GM23338 (cell line): ENCODE measurements around the gene PXMP2. TPM values are rescaled to one million over a fixed set of nuclear protein-coding genes. Genes with fewer than 3 reads are reported as not detected.

ENCODE experiments used
- ATAC-seq: fragments of 200-7000 bp; cut with Tn5 transposase; 3 replicates; pipeline ENCODE4 v1.9.1; 2020
- DNase-seq: peaks from one replicate; pipeline ENCODE4 v3.0.0-alpha.2; 2015; ENCODE audit warnings: low spot score
- H2AFZ ChIP-seq: fragments of 200-600 bp; sonication (generic); 2 replicates; pipeline ENCODE4 v1.8.0; 2016; ENCODE audit warnings: antibody characterized with exemption, mild to moderate bottlenecking, moderate library complexity
- H3F3A ChIP-seq: fragments of 200-600 bp; sonication (generic); replicated peaks from 2 replicates; pipeline ENCODE4 v1.8.0; 2017; ENCODE audit warnings: antibody characterized with exemption, mixed run types, low read depth
- H3K27ac ChIP-seq: fragments of 200-600 bp; sonication (generic); 2 replicates; pipeline ENCODE4 v1.6.1; 2016; ENCODE audit warnings: low read depth
- H3K27me3 ChIP-seq: fragments of 200-600 bp; sonication (generic); 2 replicates; pipeline ENCODE4 v1.8.0; 2016; ENCODE audit warnings: mild to moderate bottlenecking, mixed run types, moderate library complexity; ENCODE audit not compliant: insufficient read depth
- H3K36me3 ChIP-seq: fragments of 200-600 bp; sonication (generic); 2 replicates; pipeline ENCODE4 v1.8.0; 2016; ENCODE audit warnings: mild to moderate bottlenecking; ENCODE audit not compliant: insufficient read depth
- H3K4me1 ChIP-seq: fragments of 200-600 bp; sonication (generic); 2 replicates; pipeline ENCODE4 v1.8.0; 2016; ENCODE audit warnings: mild to moderate bottlenecking, moderate library complexity; ENCODE audit not compliant: insufficient read depth
- H3K4me2 ChIP-seq: fragments of 200-600 bp; sonication (generic); 2 replicates; pipeline ENCODE4 v1.7.1; 2017; ENCODE audit warnings: mixed run types
- H3K4me3 ChIP-seq: fragments of 200-600 bp; sonication (generic); 2 replicates; pipeline ENCODE4 v1.6.1; 2016; ENCODE audit warnings: mixed run types
- H3K79me2 ChIP-seq: fragments of 200-600 bp; sonication (generic); replicated peaks from 2 replicates; pipeline ENCODE4 v1.8.0; 2017; ENCODE audit warnings: mild to moderate bottlenecking; ENCODE audit not compliant: insufficient read depth
- H3K9me2 ChIP-seq: fragments of 200-600 bp; sonication (generic); 2 replicates; pipeline ENCODE4 v1.8.0; 2017; ENCODE audit not compliant: insufficient read depth
- H4K20me1 ChIP-seq: fragments of 200-600 bp; sonication (generic); replicated peaks from 2 replicates; pipeline ENCODE4 v1.8.0; 2017; ENCODE audit warnings: mild to moderate bottlenecking; ENCODE audit not compliant: insufficient read depth
- H3K27ac Mint-ChIP-seq: 2 replicates; pipeline ENCODE4 v1.8.0; 2020; ENCODE audit warnings: inconsistent platforms, mild to moderate bottlenecking, moderate library complexity, mixed read lengths
- H3K27me3 Mint-ChIP-seq: 3 replicates; pipeline ENCODE4 v1.8.0; 2022; ENCODE audit warnings: low read depth, mild to moderate bottlenecking, moderate library complexity, mixed read lengths, inconsistent platforms; ENCODE audit not compliant: insufficient read depth, poor library complexity
- H3K36me3 Mint-ChIP-seq: 3 replicates; pipeline ENCODE4 v1.8.0; 2021; ENCODE audit warnings: low read depth, mild to moderate bottlenecking, inconsistent platforms, moderate library complexity, mixed read lengths
- H3K4me1 Mint-ChIP-seq: 3 replicates; pipeline ENCODE4 v1.8.0; 2020; ENCODE audit warnings: mild to moderate bottlenecking, inconsistent platforms, mixed read lengths
- H3K4me3 Mint-ChIP-seq: 3 replicates; pipeline ENCODE4 v1.8.0; 2021; ENCODE audit warnings: moderate library complexity, mild to moderate bottlenecking, inconsistent platforms, mixed read lengths
- H3K9me3 Mint-ChIP-seq: 3 replicates; pipeline ENCODE4 v1.8.0; 2020; ENCODE audit warnings: moderate library complexity, mild to moderate bottlenecking, inconsistent platforms, mixed read lengths
- CREB1 ChIP-seq: fragments of 250-450 bp; sonication (Bioruptor Pico); IDR thresholded peaks from 2 replicates; pipeline ENCODE4 v1.5.0; 2020; ENCODE audit warnings: low read depth, mild to moderate bottlenecking, moderate library complexity
- CTCF ChIP-seq, 2 experiments: fragments of 200-600 bp in 1 of 2; sonication (generic) in 1 of 2; conservative IDR thresholded peaks; 2 replicates each; pipeline versions ENCODE4 v1.5.1 to v1.6.1; 2016 to 2017; ENCODE audit warnings: antibody characterized with exemption in 2 of 2, low read depth in 2 of 2, mild to moderate bottlenecking in 2 of 2, moderate library complexity in 1 of 2
- NANOG ChIP-seq: IDR thresholded peaks from 2 replicates; pipeline ENCODE4 v1.6.1; 2016; ENCODE audit warnings: antibody characterized with exemption, borderline replicate concordance
- REST ChIP-seq: IDR thresholded peaks from one replicate; pipeline ENCODE4 v1.6.1; 2018; ENCODE audit warnings: antibody characterized with exemption; ENCODE audit not compliant: unreplicated experiment
- STAT1 ChIP-seq: IDR thresholded peaks from one replicate; pipeline ENCODE4 v1.6.1; 2016; ENCODE audit warnings: antibody characterized with exemption; ENCODE audit not compliant: unreplicated experiment
- ZNF114 ChIP-seq: fragments of 250-450 bp; sonication (Bioruptor Pico); IDR thresholded peaks from 2 replicates; pipeline ENCODE4 v1.5.0; 2020; ENCODE audit warnings: mild to moderate bottlenecking, moderate library complexity
- ZNF331 ChIP-seq: fragments of 250-450 bp; sonication (Bioruptor Pico); IDR thresholded peaks from 2 replicates; pipeline ENCODE4 v1.5.0; 2020; ENCODE audit warnings: low read depth, mild to moderate bottlenecking, moderate library complexity
- polyA plus RNA-seq: library from polyadenylated mRNA; unstranded; fragments of >200 nt; fragmentation: Nextera tagmentation; extraction: Ambion mirVana; gene quantifications from 2 replicates; pipeline ENCODE4 v1.2.1, GENCODE V29; 2016
- total RNA-seq: library from RNA; depleted of rRNA; stranded (reverse); fragments of >200 nt; shearing (Covaris generic); gene quantifications from 2 replicates; pipeline ENCODE4 v1.2.3, GENCODE V29; 2014

PXMP2 gene
- total and polyA plus RNA-seq, 2 experiments from 2014 or later, result 17.3 to 19.7 TPM

DNA sequence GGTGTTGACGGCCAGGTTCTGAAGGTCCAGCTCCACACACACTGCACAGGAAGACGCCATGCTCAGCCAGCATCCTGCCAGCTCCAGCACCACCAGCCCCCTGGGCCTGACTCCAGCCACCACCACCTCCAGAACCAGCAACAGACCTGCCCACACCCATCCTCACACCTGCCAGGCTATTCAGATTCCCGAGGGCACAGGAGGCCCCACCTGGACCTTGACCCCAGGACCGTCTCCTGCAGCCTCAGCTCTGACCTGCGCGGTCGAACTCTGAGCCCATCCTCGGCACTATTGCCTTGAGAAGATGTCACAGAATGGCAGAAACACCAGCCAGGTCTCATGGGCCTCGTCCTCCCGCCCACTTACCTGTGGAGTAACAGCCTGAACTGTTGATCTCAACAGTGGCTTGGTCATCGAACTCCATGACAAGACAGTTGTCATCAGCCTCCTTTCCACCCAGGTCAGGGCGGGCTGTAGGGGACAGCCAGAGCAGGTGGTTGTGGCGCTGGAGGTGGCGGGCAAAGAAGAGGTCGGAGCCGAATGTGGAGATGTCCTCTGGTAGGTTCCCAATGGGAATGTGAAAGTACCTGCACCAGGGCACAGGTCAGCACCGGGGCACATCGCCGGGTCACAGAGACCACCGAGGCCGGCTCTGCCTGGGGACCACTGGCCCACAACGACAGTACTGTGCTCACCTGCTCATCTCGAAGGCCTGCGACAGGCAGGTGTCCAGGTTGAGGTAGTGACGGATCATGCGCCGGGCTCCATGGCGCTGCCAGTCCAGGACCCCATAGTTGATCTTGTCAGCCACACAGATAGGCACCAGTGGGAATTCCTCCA is 45.4 kb upstream of the PXMP2 start (continued):
- no peak for TF ChIP-seq CTCF (conservative IDR thresholded peaks at IDR 0.05; ENCODE audit: low read depth in 2 of 2)
- no peak for TF ChIP-seq ZNF331 (CRISPR knock-in tag)

- Histone ChIP-seq H3K36me3 (peaks cover 35% of the 10 kb centered on the region), H4K20me1 (peaks cover 13% of the 10 kb centered on the region), H3F3A (peaks cover 8% of the 10 kb centered on the region; the same call in 1 of the 2 replicates), H3K4me1 (no peaks in the 10 kb centered on the region), H3K79me2 (no peaks in the 10 kb centered on the region), H2AFZ (no peak overlapping the region), H3K9me2 (no peaks in the 10 kb centered on the region), H3K4me3 (no peak overlapping the region), H3K27me3 (no peaks in the 10 kb centered on the region), H3K27ac (no peak overlapping the region), H3K4me2 (no peak overlapping the region)
- Mint-ChIP-seq H3K4me3 (no peak overlapping the region), H3K27me3 (peaks cover 8% of the 10 kb centered on the region), H3K4me1 (no peaks in the 10 kb centered on the region), H3K9me3 (no peaks in the 10 kb centered on the region), H3K27ac (no peak overlapping the region), H3K36me3 (peaks cover 78% of the 10 kb centered on the region)
- no peak for ATAC-seq
- no peak for DNase-seq
- TF ChIP-seq NANOG (no peak), ZNF114 (CRISPR knock-in tag) (no peak), STAT1 (no peak), REST (no peak), CTCF (conservative IDR thresholded peaks at IDR 0.05; ENCODE audit: low read depth in 2 of 2) (no peak), CREB1 (CRISPR knock-in tag) (no peak)
Observed at GRCh38 chr12:132642846-132643835, 44.2 kb upstream of the PXMP2 start.
